Spleen (tissue), 7 donors: ENCODE measurements around the gene ATP2B2.

Experiments used
- POLR2AphosphoS5 ChIP-seq, 3 donors: sonication (generic); formaldehyde crosslinking; IDR thresholded peaks; one replicate each; pipeline ENCODE4 v1.5.1; 2017; ENCODE audit warnings: antibody characterized with exemption in 3 of 3
- TF ChIP-seq, protein P1 (sequence below), 11 experiments: fragments of 200-600 bp in 7 of 11; fragments of 450-650 bp in 4 of 11; sonication (generic) in 4 of 11; IDR thresholded peaks in 8 of 11; conservative IDR thresholded peaks in 3 of 11; 1 replicate in 7 of 11; 2 replicates in 4 of 11; pipeline versions ENCODE4 v1.4.0 to v1.8.0; 2016 to 2021; ENCODE audit warnings: antibody characterized with exemption in 11 of 11, inconsistent platforms in 4 of 11, mild to moderate bottlenecking in 1 of 11
- donor health status: DM: no; HTN: no; CAD: no; lungs with moderate emphysema.
- donor health status: DM: no; HTN: no; CAD: no.
- donor health status: DM: no; HTN: no; CAD: no.

DNA sequence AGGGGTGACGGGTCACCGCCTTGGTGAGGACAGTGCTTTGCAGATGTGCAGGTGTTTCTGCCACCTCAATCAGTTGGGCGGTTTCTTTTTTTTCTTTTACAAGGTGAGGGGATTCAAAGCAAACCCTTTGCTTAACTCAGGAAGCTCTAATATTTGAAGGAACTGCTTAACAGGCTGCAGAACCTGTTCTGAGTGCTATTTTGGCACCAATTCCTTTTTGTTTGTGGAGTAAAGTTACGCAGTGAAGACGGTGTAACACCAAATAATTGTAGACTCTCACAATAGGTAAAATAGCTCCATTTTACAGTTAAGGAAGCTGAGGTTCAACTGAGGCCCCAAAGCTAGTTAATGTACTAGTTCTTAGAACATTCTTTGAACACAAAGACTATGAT, 219.3 kb downstream of the ATP2B2 start:
- TF ChIP-seq POLR2AphosphoS5 (IDR thresholded peaks at IDR 0.05) = no peak
- TF ChIP-seq, protein P1, sequence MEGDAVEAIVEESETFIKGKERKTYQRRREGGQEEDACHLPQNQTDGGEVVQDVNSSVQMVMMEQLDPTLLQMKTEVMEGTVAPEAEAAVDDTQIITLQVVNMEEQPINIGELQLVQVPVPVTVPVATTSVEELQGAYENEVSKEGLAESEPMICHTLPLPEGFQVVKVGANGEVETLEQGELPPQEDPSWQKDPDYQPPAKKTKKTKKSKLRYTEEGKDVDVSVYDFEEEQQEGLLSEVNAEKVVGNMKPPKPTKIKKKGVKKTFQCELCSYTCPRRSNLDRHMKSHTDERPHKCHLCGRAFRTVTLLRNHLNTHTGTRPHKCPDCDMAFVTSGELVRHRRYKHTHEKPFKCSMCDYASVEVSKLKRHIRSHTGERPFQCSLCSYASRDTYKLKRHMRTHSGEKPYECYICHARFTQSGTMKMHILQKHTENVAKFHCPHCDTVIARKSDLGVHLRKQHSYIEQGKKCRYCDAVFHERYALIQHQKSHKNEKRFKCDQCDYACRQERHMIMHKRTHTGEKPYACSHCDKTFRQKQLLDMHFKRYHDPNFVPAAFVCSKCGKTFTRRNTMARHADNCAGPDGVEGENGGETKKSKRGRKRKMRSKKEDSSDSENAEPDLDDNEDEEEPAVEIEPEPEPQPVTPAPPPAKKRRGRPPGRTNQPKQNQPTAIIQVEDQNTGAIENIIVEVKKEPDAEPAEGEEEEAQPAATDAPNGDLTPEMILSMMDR (IDR thresholded peaks at IDR 0.05 in 8 of 11, conservative IDR thresholded peaks at IDR 0.05 in 3 of 11) = no peak
